Transverse colon (tissue), 4 donors: Measurements from ENCODE around the gene PCGF1. TPM values are rescaled to one million over a fixed set of nuclear protein-coding genes. Genes with fewer than 3 reads are reported as not detected.

Source experiments
- DNase-seq: peaks from one replicate; pipeline ENCODE4 v3.0.0-alpha.2; 2019
- H3K27ac ChIP-seq, 4 donors: fragments of 200-600 bp; sonication (generic); 2 replicates each; pipeline ENCODE4 v1.5.1; 2016 to 2018; ENCODE audit warnings: inconsistent platforms in 4 of 4
- H3K27me3 ChIP-seq: fragments of 200-600 bp; sonication (generic); 2 replicates; pipeline ENCODE4 v1.5.1; 2017; ENCODE audit warnings: inconsistent platforms
- H3K36me3 ChIP-seq, 4 donors: fragments of 200-600 bp; sonication (generic); 2 replicates each; pipeline ENCODE4 v1.5.1; 2017 to 2019; ENCODE audit warnings: inconsistent platforms in 4 of 4
- H3K4me1 ChIP-seq, 4 donors: fragments of 200-600 bp; sonication (generic); 2 replicates each; pipeline ENCODE4 v1.5.1; 2017 to 2020; ENCODE audit warnings: inconsistent platforms in 4 of 4
- H3K4me3 ChIP-seq, 4 donors: fragments of 200-600 bp; sonication (generic); 1 replicate in 1 of 4; 2 replicates in 3 of 4; pipeline versions ENCODE4 v1.5.1 to v1.6.1; 2017 to 2019; ENCODE audit warnings: inconsistent platforms in 4 of 4
- H3K9me3 ChIP-seq, 2 donors: fragments of 200-600 bp; sonication (generic); 2 replicates each; pipeline ENCODE4 v1.5.1; 2017 to 2019; ENCODE audit warnings: inconsistent platforms in 2 of 2
- EP300 ChIP-seq: sonication (generic); formaldehyde crosslinking; IDR thresholded peaks from one replicate; pipeline ENCODE4 v1.6.1; 2017; ENCODE audit warnings: antibody characterized with exemption, low read depth
- POLR2A ChIP-seq: fragments of 450-650 bp; IDR thresholded peaks from one replicate; pipeline ENCODE4 v1.6.1; 2016; ENCODE audit warnings: antibody characterized with exemption, mild to moderate bottlenecking, moderate library complexity
- POLR2AphosphoS5 ChIP-seq, 3 donors: sonication (generic); formaldehyde crosslinking; IDR thresholded peaks; one replicate each; pipeline ENCODE4 v1.6.1; 2016; ENCODE audit warnings: antibody characterized with exemption in 3 of 3
- WGBS, 2 donors: methylation state at CpG; one replicate each; pipeline ENCODE4 v1.1.5; 2018; ENCODE audit warnings: low coverage in 1 of 2; 5-methylcytosine and 5-hydroxymethylcytosine counted together
- in situ Hi-C, 4 donors: fragments of 200-750 bp; cut with MboI; loops; one replicate each; pipeline versions ENCODE4 v1.15.0 to v1.15.1; 2017; ENCODE audit warnings: low sequenced_read_pairs in 3 of 4, low pct_ligation_motif_present in 1 of 4, low pct_unique_long_range_greater_than_20kb in 1 of 4
- intact Hi-C: fragments of 100-400 bp; cut with DNase I; formaldehyde crosslinking; loops from one replicate; pipeline ENCODE4 v1.15.1; 2023; ENCODE audit warnings: low total_unique reads
- total RNA-seq, 4 donors: library from RNA; depleted of rRNA; stranded (reverse); fragments of >200 nt; gene quantifications; one replicate each; pipeline ENCODE4 v1.1.0, GENCODE V29; 2016
- TF ChIP-seq, protein P1 (sequence below), 5 experiments: fragments of 200-600 bp in 3 of 5; fragments of 450-650 bp in 2 of 5; sonication (generic) in 3 of 5; IDR thresholded peaks; 1 replicate in 2 of 5; 2 replicates in 3 of 5; pipeline ENCODE4 v1.5.1; 2016 to 2017; ENCODE audit warnings: antibody characterized with exemption in 5 of 5, inconsistent platforms in 3 of 5, mild to moderate bottlenecking in 2 of 5, moderate library complexity in 1 of 5

The PCGF1 gene
- total RNA-seq, 4 donors from 2014 or later, result 3.7 to 23.9 (median 19.3) TPM

DNA sequence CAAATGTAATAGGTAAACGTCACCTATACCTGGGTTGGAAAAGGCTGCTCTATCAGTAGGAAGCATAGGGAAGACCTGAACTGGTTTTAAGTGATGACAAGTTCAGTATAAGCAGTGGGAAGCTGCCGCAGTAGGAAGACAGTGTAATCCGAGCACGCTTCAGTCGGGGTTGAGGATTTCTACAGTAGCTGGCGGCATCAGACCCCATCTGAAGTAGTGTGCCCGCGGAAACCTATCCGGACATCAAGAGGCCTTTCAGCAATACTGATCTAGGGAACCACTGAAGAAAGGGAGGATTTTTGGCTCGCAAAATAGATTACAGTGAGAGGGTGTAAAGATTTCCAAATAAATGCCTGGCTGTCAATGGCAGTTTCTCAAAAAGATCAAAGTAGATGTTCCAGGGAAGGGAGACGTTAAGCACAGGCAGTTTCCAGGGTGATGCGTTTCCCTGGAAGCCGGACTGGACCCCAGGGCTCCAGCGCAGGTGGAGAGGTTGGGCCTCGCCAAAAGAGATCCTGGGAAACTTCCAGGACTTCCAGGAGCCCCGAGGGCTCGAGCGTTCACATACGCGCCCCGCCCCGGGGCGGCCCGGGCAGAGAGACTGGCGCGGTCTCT is 40.9 kb upstream of the PCGF1 start:
- Histone ChIP-seq H3K27ac (peak overlapping the region; percentile 62 to 74 (median 72)), H3K36me3 (no peaks in the 10 kb centered on the region), H3K9me3 (no peaks in the 10 kb centered on the region), H3K4me1 (peaks cover 8 to 20% (median 14%) of the 10 kb centered on the region in 4 donors), H3K27me3 (no peaks in the 10 kb centered on the region), H3K4me3 (peak overlapping the region; percentile 18 to 63 (median 46))
- no peak for DNase-seq
- intact Hi-C loops, result no loop called here
- TF ChIP-seq POLR2AphosphoS5 (IDR thresholded peaks at IDR 0.05) (no peak), EP300 (no peak), POLR2A (no peak)
- TF ChIP-seq, protein P1, sequence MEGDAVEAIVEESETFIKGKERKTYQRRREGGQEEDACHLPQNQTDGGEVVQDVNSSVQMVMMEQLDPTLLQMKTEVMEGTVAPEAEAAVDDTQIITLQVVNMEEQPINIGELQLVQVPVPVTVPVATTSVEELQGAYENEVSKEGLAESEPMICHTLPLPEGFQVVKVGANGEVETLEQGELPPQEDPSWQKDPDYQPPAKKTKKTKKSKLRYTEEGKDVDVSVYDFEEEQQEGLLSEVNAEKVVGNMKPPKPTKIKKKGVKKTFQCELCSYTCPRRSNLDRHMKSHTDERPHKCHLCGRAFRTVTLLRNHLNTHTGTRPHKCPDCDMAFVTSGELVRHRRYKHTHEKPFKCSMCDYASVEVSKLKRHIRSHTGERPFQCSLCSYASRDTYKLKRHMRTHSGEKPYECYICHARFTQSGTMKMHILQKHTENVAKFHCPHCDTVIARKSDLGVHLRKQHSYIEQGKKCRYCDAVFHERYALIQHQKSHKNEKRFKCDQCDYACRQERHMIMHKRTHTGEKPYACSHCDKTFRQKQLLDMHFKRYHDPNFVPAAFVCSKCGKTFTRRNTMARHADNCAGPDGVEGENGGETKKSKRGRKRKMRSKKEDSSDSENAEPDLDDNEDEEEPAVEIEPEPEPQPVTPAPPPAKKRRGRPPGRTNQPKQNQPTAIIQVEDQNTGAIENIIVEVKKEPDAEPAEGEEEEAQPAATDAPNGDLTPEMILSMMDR (IDR thresholded peaks at IDR 0.05), result no peak
- 13 to 30% methylated on average over 3 to 17 of the region's 26 CpGs for WGBS, 2 donors
- in situ Hi-C loops, result no loop called here

DNA sequence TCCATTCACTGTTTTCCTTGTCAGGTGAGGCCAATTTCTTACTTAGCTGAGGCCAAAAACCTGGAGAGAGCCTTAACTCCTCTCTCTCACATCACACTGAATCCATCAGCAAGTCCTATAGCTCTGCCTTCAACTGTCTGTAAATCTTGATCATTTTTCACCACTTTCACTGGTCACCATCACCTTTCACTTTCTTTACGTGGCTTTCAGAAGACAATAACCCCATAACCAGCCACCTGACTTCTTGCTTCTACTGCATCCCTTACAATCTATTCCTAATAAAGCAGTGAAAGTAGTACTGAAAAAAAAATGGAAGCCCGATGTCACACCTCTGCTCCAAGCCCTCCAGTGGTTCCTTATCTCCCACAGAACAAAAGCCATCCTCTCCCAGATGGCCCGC is 38.5 kb upstream of the PCGF1 start:
- Histone ChIP-seq H3K9me3 (no peaks in the 10 kb centered on the region), H3K4me3 (no peak overlapping the region), H3K4me1 (peaks cover 8 to 20% (median 13%) of the 10 kb centered on the region in 4 donors), H3K27ac (no peak overlapping the region), H3K36me3 (no peaks in the 10 kb centered on the region), H3K27me3 (no peaks in the 10 kb centered on the region)
- no peak for TF ChIP-seq POLR2AphosphoS5 (IDR thresholded peaks at IDR 0.05)
- intact Hi-C loops, result no loop called here
- in situ Hi-C loops, result no loop called here
- WGBS, 2 donors, result 80 to 86% methylated on average over 3 of the region's 3 CpGs
- DNase-seq, result no peak

DNA sequence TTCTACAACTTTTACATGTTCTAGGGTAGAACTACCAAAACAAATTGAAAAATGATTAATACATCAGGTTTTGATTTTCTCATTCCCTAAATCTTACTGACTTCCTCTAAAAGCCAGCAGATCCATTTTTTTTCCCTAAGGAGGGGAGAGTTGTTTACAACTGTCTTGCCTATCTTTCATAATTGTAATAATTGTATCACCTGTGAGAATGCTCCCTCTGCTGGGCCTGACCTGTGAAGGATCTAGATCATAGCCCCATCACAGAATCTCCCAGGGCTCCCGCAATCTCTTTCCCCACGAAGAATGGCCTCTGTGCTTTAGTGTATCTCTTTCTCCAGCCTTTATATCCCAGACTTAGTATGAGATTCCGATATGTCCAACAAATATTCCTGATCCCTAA is 37.1 kb upstream of the PCGF1 start:
- Histone ChIP-seq H3K27me3 (no peaks in the 10 kb centered on the region), H3K4me3 (no peak overlapping the region), H3K36me3 (no peaks in the 10 kb centered on the region), H3K4me1 (peaks cover 6 to 15% (median 9%) of the 10 kb centered on the region in 4 donors), H3K9me3 (no peaks in the 10 kb centered on the region), H3K27ac (no peak overlapping the region)
- WGBS, 2 donors, result 60 to 71% methylated on average over 1 to 3 of the region's 3 CpGs
- DNase-seq, result no peak
- in situ Hi-C loops (no loop called here), intact Hi-C loops (no loop called here)
- TF ChIP-seq EP300 (no peak), POLR2A (no peak), POLR2AphosphoS5 (IDR thresholded peaks at IDR 0.05) (no peak)
- TF ChIP-seq, protein P1 (IDR thresholded peaks at IDR 0.05), result peak in 1 of 5 experiments; percentile 13

DNA sequence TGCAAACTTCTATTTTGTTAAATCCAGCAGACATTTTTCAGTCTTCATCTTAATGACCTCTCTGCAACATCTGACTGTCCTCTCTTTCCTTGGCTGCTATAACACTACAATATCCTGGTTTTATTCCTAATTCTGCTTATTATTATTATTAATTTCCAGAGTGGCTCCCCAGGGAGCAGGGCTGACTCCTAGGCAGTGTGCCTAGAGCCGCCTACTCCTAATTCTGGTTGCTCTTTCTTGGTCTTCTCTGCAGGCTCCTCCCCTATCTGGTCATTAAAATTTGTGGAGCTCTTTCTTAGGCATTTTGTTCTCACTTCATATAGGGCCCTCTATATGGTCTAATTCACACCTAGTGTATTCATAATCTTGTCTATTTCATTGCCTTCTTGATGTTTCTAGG is 35.5 kb upstream of the PCGF1 start:
- H3K9me3 ChIP-seq, result no peaks in the 10 kb centered on the region
- TF ChIP-seq POLR2A, result no peak
- TF ChIP-seq POLR2AphosphoS5 (IDR thresholded peaks at IDR 0.05), result no peak
- no peak for TF ChIP-seq EP300
- TF ChIP-seq, protein P1 (IDR thresholded peaks at IDR 0.05), result no peak
- in situ Hi-C loops, result no loop called here

DNA sequence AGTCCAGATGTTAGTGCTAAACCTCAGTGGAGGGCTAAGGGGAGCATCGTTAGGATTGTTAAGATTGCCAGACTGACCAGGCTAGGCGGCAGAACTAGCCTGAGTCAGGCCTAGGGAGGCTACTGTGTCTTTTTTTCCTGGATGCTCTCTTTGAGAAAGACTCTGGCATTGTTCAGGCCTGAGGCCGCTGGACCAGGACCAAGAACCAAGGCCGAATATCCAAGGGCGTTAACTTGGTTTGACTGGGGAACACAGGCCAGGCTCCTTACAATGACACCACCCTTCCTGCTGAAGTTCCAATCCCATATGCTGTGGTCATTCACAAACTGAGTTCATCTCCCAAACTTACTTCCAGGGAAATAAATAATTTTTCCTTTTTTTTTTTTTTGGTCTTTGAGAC is 32.8 kb upstream of the PCGF1 start:
- intact Hi-C loops (no loop called here), in situ Hi-C loops (no loop called here)
- no peaks in the 10 kb centered on the region for H3K4me1 ChIP-seq
- H3K9me3 ChIP-seq, result no peaks in the 10 kb centered on the region
- no peaks in the 10 kb centered on the region for H3K27me3 ChIP-seq
- no peak for DNase-seq
- H3K4me3 ChIP-seq, result no peak overlapping the region
- TF ChIP-seq POLR2AphosphoS5 (IDR thresholded peaks at IDR 0.05) (no peak), POLR2A (no peak), EP300 (no peak)
- TF ChIP-seq, protein P1 (IDR thresholded peaks at IDR 0.05), result no peak
- no peaks in the 10 kb centered on the region for H3K36me3 ChIP-seq
- WGBS, 2 donors, result 67% methylated on average over 5 of the region's 5 CpGs; no CpG with 5 or more reads in 1 of the 2 donors
- no peak overlapping the region for H3K27ac ChIP-seq

More for the DNA sequence above, 35.5 kb upstream of the PCGF1 start:
- H3K27me3 ChIP-seq, result no peaks in the 10 kb centered on the region
- 91 to 100% methylated on average over 1 of the region's 1 CpG for WGBS, 2 donors
- intact Hi-C loops, result no loop called here
- no peak overlapping the region for H3K4me3 ChIP-seq
- H3K4me1 ChIP-seq, result no peaks in the 10 kb centered on the region
- no peaks in the 10 kb centered on the region for H3K36me3 ChIP-seq
- DNase-seq, result no peak
- H3K27ac ChIP-seq, result no peak overlapping the region
